ENCODE results near the gene KRTAP3-3.
"Not testable (repeated sequence)": the region's sequence is repeated elsewhere in the genome, so short reads cannot be mapped to it uniquely, and the experiment has no call there.

Gene KRTAP3-3

GRCh38 chr17:40993839-40994238, at the start of gene KRTAP3-3:
Gene KRTAP3-3 (minus strand): TSS chr17:40994164. CDS start chr17:40994097, 67 bp downstream.
- Histone ChIP-seq H3K9me3 (ENCODE audit: severe bottlenecking) (no peaks in the 10 kb centered on the region), H3K27me3 (ENCODE audit: insufficient read depth, poor library complexity, severe bottlenecking) (no peaks in the 10 kb centered on the region), H3K27ac (ENCODE audit: poor library complexity, severe bottlenecking) (no peak within 1 kb of the TSS), H3K4me3 (ENCODE audit: severe bottlenecking) (no peak within 1 kb of the TSS), H3K4me1 (ENCODE audit: insufficient read depth, poor library complexity, severe bottlenecking) (no peaks in the 10 kb centered on the region), H3K36me3 (ENCODE audit: low read depth) (no peaks in the 10 kb centered on the region)
- ATAC-seq (ENCODE audit: low read depth) (no peak), DNase-seq (ENCODE audit: low spot score) (no peak)
- TF ChIP-seq CTCF (IDR thresholded peaks at IDR 0.05; ENCODE audit: poor library complexity, severe bottlenecking), result no peak

GRCh38 chr17:41042953-41043352, 49.0 kb upstream of the KRTAP3-3 start:
- Histone ChIP-seq H3K4me3 (ENCODE audit: severe bottlenecking) (no peak overlapping the region), H3K27me3 (ENCODE audit: insufficient read depth, poor library complexity, severe bottlenecking) (no peaks in the 10 kb centered on the region), H3K4me1 (ENCODE audit: insufficient read depth, poor library complexity, severe bottlenecking) (peaks cover 3% of the 10 kb centered on the region), H3K36me3 (ENCODE audit: low read depth) (no peaks in the 10 kb centered on the region), H3K27ac (ENCODE audit: poor library complexity, severe bottlenecking) (no peak overlapping the region), H3K9me3 (ENCODE audit: severe bottlenecking) (no peaks in the 10 kb centered on the region)
- TF ChIP-seq CTCF (IDR thresholded peaks at IDR 0.05; ENCODE audit: poor library complexity, severe bottlenecking), result no peak
- no peak for ATAC-seq (ENCODE audit: low read depth)
- DNase-seq (ENCODE audit: low spot score), result no peak

- H3K36me3 ChIP-seq (ENCODE audit: low read depth); H3K27ac ChIP-seq (ENCODE audit: poor library complexity, severe bottlenecking); H3K4me3 ChIP-seq (ENCODE audit: severe bottlenecking); H3K27me3 ChIP-seq (ENCODE audit: insufficient read depth, poor library complexity, severe bottlenecking); H3K4me1 ChIP-seq (ENCODE audit: insufficient read depth, poor library complexity, severe bottlenecking); ATAC-seq (ENCODE audit: low read depth); DNase-seq (ENCODE audit: low spot score); H3K9me3 ChIP-seq (ENCODE audit: severe bottlenecking): not testable (repeated sequence)
These were observed 47.0 kb upstream of the KRTAP3-3 start, which contains the start of gene KRTAP1-1 for GRCh38 chr17:41040783-41041571. Gene KRTAP1-1 (minus strand): TSS chr17:41041450. CDS start chr17:41041397, 53 bp downstream.

GRCh38 chr17:41037853-41038350, 43.9 kb upstream of the KRTAP3-3 start:
- DNase-seq (ENCODE audit: low spot score), result no peak
- H3K27me3 ChIP-seq (ENCODE audit: insufficient read depth, poor library complexity, severe bottlenecking), result no peaks in the 10 kb centered on the region
- no peak for TF ChIP-seq CTCF (IDR thresholded peaks at IDR 0.05; ENCODE audit: poor library complexity, severe bottlenecking)

GRCh38 chr17:41034346-41034935, 40.5 kb upstream of the KRTAP3-3 start, which contains the start of gene KRTAP1-3:
Gene KRTAP1-3 (minus strand): TSS chr17:41034874. CDS start chr17:41034821, 53 bp downstream.
- H3K27ac ChIP-seq (ENCODE audit: poor library complexity, severe bottlenecking); H3K4me1 ChIP-seq (ENCODE audit: insufficient read depth, poor library complexity, severe bottlenecking); ATAC-seq (ENCODE audit: low read depth); H3K9me3 ChIP-seq (ENCODE audit: severe bottlenecking); H3K4me3 ChIP-seq (ENCODE audit: severe bottlenecking); DNase-seq (ENCODE audit: low spot score); H3K36me3 ChIP-seq (ENCODE audit: low read depth); H3K27me3 ChIP-seq (ENCODE audit: insufficient read depth, poor library complexity, severe bottlenecking): not testable (repeated sequence)

More at GRCh38 chr17:41037853-41038350, 43.9 kb upstream of the KRTAP3-3 start:
- no peak for ATAC-seq (ENCODE audit: low read depth)
- Histone ChIP-seq H3K36me3 (ENCODE audit: low read depth) (no peaks in the 10 kb centered on the region), H3K4me1 (ENCODE audit: insufficient read depth, poor library complexity, severe bottlenecking) (no peaks in the 10 kb centered on the region), H3K27ac (ENCODE audit: poor library complexity, severe bottlenecking) (no peak overlapping the region), H3K4me3 (ENCODE audit: severe bottlenecking) (no peak overlapping the region), H3K9me3 (ENCODE audit: severe bottlenecking) (no peaks in the 10 kb centered on the region)

All from RWPE2 (cell line).